HepG2 (cell line): ENCODE results near the gene TBC1D1. TPM values are rescaled to one million over a fixed set of nuclear protein-coding genes. Genes with fewer than 3 reads are reported as not detected.

Experiments used
- ISX ChIP-seq: sonication (generic); formaldehyde crosslinking; conservative IDR thresholded peaks from 2 replicates; pipeline ENCODE4 v1.5.0; 2020; ENCODE audit warnings: missing genetic modification reagents
- ZBTB40 ChIP-seq, 2 experiments: fragments of 450-650 bp in 1 of 2; sonication (generic) in 1 of 2; formaldehyde crosslinking in 1 of 2; IDR thresholded peaks; 2 replicates each; pipeline versions ENCODE4 v1.6.1 to v1.8.0; 2016 to 2022; ENCODE audit warnings: antibody characterized with exemption in 1 of 2, mild to moderate bottlenecking in 1 of 2, missing genetic modification reagents in 1 of 2
- polyA plus RNA-seq, 8 experiments: library from polyadenylated mRNA; depleted of rRNA in 3 of 8; stranded (reverse) in 7 of 8; unstranded in 1 of 8; fragments of >200 nt; fragmentation: Illumina TruSeq in 4 of 8; extraction: Trizol in 4 of 8; gene quantifications; 2 replicates each; pipeline versions ENCODE4 v1.2.1 to v1.2.3, GENCODE V29; 2011 to 2016; ENCODE audit warnings: low read depth in 4 of 8, missing spikeins in 1 of 8, mixed read lengths in 1 of 8; ENCODE audit not compliant: insufficient read depth in 1 of 8
- total RNA-seq, 5 experiments: library from RNA; depleted of rRNA; stranded (reverse); fragments of >200 nt; fragmentation: Illumina TruSeq; extraction: Trizol; gene quantifications; 2 replicates each; pipeline ENCODE4 v1.2.3, GENCODE V29; 2016; ENCODE audit warnings: low read depth in 1 of 5

Gene TBC1D1
- total and polyA plus RNA-seq, 2 of the 13 experiments (the other 11 are each of a cell fraction or from before 2014, with no cell fraction given): 37.3 to 62.8 TPM

GRCh38 chr4:37978248-37978924 is 87.5 kb downstream of the TBC1D1 start (continued):
- TF ChIP-seq ZBTB40 (IDR thresholded peaks at IDR 0.05) (no peak), ZBTB40 (CRISPR knock-in tag; IDR thresholded peaks at IDR 0.05) (no peak), ISX (CRISPR knock-in tag) (no peak)
- TF ChIP-seq, all 625 proteins: peak for 0
